ENCODE measurements around the gene NKD1.
A peak's percentile ranks its signal among the peaks of the same experiment; 100 is the strongest.

NKD1 gene

DNA sequence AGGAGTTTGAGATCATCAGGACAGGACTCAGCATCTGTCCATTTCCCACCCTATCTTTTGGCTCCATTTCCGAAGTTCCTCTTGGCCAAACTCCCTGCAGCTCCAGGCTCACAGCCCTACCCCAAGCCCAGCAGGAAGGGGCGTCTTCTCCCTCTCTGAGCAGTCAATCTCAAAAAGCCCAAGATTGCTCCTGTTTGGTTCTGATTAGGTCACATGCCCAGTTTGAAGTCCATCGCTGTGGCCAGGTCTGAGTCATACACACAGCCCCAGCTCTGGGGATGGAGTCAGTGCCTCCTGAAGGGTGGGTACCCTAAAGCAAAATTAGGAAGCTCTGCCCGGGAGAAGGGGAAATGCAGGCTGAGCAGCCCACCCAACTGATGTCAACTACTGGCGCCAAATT is 109.0 kb downstream of the NKD1 start:
- DNase-seq, result no peak

DNA sequence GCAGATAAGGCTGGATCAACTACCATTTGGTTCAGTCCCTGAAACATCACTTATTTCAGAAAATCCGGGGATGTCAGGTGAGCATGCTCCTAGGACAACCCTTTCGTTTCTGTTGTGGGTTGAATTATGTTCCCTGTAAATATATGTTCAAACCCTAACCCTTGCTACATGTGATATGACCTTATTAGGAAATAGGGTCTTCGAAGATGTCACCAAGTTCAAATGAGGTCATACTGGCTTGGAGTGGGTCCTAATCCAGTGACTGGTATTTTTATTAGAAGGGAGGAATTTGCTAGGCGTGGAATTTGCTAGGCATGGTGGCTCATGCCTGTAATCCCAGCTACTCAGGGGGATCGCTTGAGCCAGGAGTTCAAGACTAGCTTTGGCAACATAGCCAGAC is 111.6 kb downstream of the NKD1 start:
- DNase-seq, result no peak

DNA sequence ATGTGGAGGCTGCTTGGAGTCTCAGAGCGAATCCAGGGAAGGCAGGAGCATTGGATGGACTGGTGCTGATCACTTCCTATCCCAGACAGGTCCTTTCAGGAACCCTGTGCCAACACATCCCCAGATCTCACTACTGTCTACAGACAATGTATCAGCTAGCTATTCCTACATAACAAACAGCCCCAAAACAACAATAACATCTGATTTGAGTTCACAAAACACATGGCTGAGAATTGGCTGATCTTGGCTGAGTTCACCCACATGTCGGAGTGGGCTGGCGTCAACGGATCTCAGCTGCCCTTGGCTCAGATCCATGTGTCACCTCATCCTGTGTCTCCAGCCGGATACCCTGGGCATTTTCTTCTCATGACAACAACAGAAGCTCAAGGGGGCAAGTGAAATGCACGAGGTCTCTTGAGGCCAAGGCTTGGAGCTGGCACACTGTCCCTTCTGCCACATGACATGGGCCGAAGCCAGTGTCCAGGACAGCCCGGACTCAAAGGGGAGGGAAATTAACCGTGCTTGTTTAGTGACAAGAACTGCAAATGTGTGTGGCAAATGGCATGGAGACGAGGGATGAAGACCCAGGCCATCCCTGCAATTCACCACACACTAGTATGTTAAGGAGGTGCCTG is 114.2 kb downstream of the NKD1 start:
- no peak for DNase-seq

DNA sequence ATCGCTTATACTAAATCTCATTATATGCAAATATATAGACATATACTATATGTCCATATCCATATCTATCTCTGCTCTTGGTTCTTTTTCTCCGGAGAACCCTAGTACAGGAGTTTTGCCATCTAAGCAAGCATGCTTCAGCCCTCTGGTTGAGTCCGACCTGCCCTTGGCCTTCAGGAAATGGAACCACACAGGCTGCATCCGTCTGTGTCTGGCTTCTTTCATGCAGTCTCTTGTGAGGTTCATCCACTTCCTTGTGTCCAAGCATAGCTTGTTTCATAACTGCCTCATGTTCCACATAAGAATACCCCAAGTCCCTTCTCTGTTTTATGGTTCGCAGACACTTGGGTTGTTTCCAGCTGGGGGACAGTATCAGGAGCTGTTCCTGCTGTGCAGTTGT is 116.1 kb downstream of the NKD1 start:
- no peak for DNase-seq

DNA sequence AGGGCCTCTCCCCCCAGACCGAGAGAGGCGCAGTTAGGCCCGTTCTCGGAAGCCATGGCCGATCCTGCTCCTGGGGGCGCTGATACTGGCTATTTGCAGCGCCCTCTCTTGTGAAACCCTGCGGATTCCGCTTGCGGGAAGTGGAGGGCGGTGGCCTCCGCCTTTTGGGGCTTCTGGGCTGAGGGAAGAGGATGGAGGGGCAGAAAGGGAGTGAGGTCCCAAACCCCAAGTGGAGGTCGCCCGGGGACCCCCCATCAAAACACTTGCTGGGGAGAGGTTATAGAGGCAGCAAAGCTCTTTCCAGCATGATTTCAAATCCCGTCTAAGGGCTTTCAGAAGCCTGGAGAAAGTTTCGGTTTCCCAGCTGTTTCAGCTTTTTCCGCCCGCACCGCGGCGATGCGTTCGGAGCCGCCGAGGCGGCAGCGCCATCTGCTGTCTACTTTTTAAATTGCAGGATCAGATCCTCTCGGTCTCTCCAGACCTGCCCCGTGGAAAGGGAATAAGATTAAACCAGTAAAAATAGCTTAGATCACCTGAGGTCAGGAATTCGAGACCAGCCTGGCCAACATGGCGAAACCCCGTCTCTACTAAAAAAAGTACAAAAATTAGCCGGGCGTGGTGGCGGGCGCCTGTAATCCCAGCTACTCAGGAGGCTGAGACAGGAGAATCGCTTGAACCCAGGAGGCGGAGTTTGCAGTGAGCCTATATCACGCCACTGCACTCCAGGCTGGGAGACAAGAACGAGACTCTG is 117.1 kb downstream of the NKD1 start:
- DNase-seq, result peak; percentile 85

DNA sequence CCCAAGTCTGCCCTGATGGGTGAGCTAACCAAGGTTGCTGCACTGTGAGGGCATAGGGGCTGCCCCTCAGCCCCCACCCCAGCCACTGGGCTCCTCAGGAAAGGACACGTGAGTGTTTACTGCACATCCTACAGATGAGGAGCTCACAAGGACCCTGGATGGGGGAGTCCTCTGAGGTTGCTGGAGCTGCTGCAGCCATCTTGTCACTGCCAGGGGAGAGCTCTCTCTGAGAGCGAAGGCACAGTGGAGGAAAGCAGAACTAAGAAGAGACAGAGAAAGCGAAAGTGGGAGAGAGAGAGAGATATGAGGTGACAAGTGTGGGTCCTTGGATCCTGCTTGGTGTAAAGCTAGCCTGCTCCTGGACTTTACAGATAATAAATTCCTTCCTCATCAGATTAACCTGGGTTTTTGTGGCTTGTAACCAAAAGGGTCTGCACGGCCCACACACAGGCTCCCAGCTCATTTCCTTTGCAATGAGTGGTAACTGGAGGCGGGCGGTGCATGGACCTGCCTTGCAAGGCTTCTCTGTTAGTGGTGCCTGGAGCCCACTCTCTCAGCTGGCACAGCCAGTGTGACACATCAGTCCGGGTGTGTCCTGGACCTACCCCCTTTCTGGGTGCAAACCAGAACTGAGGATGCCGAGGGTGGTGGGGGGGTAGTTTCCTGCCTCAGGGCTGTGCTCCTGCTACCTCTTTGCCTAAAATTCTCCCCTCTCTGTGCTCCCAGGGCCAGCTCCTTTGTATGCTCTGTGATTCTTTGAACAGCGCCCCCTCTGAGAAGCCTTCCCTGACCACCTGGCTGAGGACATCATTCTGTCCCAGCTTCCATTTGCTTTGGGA is 118.7 kb downstream of the NKD1 start:
- DNase-seq, result peak; percentile 59

DNA sequence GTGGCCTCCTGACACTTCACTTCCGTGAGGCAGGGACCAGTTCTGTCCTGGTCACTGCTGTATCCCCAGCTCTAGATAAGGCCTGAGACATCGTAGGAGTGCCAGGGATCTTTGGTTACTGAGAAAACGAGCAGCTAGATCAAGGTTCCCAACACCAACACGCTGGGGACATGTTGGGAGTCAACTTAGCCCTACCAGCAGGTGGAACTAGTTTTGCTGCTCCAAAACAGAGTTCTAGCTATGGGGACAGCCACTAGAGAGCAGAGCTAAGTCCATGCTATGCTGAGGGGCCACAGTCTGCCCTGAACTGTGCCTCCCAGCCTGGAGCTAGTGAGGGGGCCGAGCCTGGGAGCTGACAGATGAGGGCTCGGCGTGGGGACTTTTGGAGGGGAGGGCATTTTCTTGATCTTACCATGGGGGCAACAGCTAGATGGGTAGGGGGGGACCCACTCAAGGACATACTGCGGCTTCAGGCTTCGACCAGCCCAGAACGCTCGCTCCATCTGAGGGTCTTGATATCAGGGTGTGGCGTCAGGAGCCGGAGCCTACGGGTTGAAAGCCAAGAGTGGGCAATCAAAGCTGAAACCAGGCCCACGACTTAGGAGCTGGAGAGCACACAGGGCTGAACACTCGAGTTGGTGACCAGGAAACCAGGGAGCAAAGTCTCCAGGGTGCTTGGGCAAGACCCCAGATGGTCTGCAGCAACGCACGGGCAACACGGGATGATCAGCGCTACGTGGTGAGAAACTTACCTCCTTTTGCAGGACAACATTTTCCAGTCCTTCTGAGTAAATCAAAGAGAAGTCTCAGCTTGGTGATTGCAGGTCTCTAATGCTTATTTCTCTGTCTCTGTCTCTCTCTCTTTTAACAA is 119.5 kb downstream of the NKD1 start:
- DNase-seq, result peak; percentile 29

DNA sequence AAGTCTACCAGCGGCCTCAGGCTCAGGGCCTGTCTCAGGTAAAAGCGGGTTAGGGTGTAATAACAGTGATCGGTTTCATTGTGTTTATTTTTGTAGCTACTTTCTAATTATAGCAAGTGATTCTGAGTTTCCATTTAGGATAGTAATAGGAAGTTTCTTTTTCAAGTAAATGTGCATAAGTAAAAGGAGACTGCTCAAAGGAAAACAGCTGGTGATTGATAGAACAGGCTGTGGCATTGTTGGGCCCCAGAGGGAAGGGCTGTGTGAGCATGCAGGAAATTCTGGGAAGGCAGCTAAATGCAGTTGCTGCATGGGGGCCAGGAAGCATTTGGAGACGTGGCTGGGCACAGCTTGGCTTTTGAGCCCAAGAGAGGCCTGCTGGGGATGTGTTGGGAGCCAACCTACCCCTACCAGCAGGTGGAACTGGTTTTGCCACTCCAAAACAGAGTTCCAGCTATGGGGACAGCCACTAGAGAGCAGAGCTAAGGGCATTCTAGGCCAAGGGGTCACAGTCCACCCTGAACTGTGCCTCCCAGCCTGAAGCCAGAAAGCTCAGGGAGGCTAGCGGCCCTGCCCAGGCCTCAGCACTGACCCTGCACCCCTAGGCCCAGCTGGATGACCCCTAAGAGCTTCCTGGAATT is 120.3 kb downstream of the NKD1 start:
- DNase-seq, result no peak

DNA sequence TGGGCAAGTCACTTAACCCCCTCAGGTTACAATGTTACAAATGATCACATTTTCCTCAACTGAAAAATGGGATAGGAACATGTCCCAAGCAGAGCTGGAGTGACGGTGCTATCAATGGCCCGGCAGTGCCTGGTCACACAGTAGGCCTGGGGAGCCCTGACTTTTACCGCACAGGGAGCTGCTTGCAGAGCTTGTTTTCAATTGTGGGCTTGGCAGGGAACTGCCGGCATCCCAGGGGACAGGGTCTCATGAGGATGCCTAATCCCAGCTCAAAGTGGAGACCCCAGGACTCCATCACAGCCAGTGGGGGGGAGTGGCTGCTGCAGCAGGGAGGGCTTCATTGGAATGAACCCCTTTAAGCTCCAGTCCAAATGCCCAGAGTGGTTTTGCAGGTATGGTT is 121.5 kb downstream of the NKD1 start:
- no peak for DNase-seq

DNA sequence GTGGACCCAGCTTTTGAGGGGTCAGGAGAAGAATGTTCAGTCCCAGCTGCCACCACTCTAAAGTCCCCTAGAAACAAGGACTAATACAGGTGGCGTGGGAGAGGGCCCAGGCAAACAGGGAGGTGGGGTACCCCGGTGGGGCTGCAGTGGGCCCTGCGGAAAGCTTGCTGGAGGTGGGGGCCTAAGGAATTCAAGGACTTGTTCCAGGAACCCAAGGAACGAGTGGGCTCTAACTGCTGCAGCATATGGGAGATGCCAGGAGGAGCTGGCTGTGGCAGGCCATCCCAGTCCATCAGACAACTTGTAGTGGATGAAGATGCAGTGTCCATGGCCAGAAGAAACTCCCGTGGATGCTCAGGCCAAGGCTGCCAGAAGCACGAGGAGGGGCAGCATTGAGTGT is 122.3 kb downstream of the NKD1 start:
- DNase-seq, result no peak

DNA sequence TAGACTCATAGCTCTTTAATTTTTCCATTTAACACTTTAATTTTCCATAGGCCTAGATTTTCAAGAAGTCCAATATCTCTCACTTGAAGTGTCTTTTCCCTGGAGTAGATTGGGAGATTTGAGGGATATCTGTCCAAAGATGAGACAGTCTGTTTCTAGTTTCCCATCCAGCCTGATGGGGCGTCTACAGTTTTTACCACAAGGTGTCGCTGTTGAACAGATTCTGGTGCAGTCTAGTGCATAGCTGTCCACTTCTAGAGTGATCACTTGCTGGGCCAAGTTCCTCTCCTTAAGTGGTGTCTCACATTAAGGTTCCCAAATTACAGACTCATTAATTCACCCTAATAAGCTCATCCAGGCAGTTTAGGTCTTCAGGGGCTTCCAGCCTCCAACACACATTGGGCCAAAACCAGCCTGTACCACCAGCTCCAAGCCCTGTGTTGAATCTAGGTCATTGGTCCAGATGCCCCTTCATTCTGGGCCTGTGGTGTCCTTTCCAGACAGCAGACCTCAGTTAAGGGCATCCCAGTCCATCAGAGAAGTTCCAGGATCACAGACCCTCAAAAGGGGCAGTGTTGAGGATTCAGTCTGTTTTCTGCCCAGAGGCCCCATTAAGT is 123.6 kb downstream of the NKD1 start:
- DNase-seq, result peak; percentile 74

DNA sequence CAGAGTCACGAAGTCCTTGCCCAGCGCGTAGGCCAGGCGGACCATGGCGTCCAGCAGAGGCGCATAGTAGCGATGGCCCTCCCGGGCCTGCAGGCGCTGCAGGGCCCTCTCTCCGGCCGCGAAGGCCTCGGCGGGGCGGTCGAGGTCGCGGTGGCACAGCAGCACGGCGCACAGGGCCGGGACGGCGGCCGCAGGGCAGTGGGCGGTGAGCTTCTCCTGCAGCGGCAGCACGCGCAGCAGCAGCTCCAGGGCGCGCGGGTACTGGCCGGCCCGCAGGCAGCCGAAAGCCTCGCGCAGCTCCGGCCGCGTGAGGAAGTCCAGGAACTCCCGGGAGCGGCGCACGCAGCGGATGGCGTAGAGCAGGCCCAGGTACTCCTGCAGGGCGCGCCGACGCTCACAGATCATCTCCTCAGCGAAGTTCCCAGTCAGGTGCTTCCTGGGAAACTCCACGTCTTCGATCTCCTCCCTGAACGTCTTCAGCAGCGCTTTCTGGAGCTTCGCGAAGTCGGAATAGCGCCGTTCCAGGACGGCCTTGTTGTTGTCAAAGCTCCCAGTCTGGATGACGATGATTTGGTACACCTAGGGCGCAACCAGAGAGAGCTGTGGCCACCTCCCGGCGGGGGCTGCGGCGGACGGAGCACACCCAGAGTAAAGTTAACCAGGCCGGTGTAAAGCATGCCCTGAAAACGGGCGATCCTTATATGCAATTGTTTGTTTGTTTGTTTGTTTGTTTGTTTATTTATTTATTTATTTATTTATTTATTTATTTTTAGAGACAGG is 125.5 kb downstream of the NKD1 start:
- DNase-seq, result no peak

DNA sequence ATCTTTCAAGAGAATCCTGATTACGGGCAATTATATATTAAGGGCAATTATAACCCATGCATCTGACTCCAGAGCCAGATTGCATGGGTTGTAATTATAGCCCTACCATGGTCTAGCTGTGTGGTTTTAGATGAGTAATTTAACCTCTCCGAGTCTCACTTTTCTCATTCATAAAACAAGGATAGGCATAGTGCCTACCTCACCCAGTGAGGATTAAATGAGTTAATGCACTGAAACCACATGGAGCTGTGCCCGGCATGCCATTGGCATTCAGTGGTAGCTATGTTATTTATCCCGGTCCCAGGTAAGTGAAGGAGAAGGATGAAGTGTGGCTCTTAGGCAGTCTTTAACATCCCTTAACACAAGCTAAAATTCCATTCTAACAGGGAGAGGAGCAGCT is 126.6 kb downstream of the NKD1 start:
- DNase-seq, result no peak

DNA sequence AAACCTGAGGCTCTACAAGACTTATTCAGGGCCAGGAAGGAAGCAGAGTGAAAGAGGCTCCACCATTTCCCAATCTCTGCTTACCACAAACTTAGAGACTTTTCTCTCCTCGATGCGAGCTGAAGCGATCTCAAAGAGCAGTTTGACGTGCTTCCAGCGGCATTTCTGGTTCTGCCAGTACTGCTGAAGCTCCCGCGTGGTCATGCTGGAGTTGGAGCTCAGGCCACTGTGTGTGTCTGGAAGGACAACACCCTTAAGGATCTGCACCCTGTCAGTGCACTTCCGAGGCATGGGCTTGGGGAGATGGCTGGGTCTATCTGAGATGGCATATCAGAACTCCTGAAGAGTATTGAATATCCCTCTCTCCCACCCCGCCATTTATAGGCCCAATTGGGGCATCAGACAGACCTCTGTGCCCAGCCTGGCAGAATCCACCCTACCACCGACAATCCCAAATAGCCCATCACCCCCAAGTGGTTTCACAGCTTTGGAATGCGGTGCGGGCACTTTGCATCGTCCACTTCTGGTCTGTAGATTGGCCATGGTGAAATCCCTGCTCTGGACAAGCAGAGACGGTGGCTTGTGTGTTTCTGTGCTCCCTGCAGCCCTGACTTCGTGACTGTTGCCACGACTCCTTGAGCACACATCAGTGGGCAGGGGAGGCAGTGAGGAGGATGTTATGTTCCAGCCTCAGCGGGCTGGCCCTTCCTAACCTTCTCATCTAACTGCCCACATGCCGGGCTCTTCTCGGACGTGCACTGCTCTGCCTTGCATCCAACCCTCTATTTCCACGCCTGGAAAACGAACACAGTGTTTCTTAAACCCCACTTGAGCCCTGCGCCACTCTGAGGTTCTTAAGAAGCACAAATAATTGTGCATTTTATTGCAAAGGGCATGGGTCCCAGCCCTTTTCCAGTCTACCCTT is 127.8 kb downstream of the NKD1 start:
- DNase-seq, result no peak

DNA sequence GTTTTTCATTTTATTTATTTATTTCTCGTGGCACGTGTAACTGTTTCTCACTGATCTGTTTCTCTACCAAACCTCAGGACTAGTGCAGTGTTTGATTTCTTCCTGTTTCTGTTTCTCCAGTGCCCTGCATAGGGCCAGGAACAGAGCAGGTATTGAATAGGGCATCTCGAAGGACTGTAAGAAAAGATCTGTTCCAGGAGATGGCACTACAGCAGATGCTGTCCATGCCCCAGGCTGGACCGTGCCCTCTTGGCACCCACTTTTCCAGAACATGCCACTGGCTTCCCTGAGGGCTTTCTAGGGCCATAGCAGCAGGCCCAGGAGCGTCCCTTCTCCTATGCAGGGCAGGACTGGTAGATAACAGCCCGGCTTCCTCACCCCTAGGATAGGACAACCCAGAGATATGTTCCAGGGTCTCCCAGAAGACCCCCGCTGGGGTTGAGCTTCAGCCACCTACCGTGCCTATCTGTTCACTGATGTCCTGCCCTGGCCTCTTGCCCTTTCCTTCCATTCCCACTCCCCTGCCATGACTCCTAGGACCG is 128.6 kb downstream of the NKD1 start:
- DNase-seq, result no peak

DNA sequence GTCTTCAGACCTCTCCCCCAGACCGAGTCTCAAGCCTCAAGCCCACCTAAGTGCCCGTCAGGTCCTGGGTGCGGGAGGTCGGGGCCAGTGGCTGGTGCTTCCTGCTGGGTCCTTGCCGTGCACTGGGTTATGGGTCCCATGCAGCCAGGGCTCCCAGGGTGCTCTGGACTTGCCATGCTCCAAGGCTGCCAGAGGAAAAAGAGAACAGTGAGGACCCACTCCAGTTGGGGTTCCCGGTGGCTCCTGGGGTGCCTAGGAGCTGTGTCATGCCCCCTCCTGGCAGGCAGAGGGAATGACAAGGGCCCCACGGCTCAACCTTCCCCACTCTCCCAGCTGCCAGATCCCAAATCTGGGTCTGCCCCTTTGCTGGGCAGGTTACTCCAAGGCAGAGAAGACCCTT is 129.2 kb downstream of the NKD1 start:
- peak; percentile 23 for DNase-seq

DNA sequence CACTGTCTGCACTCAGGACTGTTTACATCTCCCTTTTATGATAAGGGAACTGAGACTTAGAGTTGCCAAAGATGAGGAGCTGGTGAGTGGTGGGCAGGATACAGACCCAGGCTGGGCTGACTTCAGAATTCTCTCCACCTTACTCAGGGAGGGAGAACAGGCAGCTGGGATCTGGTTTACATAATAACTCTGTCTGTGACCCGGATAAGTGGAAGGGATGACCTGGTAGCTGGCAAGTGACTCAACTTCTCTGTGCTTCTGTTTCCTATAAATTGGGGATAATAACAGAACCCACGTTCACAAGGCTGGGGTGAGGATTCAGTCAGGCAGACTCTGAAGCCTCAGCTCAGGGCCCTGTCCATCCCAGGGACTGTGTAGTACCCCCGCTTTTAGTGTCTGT is 130.3 kb downstream of the NKD1 start:
- DNase-seq, result no peak

DNA sequence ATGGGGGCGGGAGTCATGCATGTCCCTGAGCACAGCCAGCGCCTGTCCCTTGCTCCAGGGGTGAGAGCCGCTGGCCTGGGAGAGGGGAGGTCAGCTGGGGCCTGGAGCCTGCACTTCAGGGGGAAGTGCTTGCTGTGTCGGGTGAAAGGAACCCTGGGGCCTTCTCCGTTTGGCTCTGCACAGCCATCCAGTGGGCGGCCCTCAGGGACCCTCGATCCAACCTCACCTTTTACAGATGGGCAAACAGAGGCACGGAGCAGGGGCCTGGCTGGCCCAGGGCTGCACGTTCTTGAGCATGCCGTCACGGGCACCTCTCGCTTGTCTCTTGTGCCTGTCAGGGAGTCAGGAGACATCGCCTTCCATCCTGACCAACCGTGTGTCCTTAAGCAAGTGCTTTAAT is 131.1 kb downstream of the NKD1 start:
- DNase-seq, result no peak

DNA sequence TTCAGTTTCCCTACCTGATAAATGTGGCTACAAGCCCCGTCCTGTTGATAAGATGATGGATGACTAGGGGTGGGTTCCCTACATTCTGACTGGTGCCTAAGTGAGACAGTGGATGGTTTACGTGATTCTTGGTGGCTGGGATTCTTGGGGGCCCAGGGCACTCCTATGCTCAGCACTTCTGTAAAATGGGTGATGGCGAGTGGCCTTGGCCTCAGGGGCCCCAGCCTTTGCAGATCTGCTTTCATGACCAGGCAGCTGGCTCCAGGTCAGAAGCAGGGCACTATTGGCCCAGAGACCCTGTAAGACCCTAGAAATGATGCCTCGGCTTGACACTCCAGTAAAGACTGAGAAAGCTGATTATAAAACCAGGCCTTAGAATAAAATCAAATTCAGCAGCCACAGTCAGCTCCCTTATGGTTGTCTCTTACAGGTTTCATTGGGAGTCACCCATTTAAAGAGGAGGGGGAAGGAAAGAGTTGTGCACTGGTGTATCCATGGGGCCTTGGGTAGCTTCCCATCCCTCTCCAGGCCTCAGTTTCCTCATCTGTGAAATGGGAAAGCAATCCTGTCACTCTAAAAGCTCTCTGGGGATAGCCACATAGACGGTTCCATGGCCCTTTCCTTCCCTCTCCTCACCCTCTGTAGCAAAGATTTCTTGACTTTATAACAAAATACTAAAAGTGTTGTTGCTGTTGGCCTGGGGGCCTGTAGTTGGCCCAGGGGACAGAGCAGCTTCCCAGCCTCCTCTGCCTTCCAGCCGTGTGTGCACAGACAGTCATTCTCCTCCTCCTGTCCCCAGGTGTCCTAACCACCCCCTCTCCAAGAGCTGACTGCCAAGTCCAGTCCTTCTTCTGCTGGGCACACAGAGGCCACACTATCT is 131.7 kb downstream of the NKD1 start:
- DNase-seq, result no peak

Data from CD4-positive, alpha-beta T cell treated with Interleukin-17A for 1 hour (primary cell).